Superior temporal gyrus (tissue), 1 donor: ENCODE data around the gene CTTNBP2NL.

Experiments
- DNase-seq: peaks from one replicate; pipeline ENCODE4 v3.0.0-alpha.2; 2016; ENCODE audit errors: extremely low spot score

Gene CTTNBP2NL

GRCh38 chr1:112506731-112507130 lies 110.7 kb downstream of the CTTNBP2NL start:
- no peak for DNase-seq

DNA sequence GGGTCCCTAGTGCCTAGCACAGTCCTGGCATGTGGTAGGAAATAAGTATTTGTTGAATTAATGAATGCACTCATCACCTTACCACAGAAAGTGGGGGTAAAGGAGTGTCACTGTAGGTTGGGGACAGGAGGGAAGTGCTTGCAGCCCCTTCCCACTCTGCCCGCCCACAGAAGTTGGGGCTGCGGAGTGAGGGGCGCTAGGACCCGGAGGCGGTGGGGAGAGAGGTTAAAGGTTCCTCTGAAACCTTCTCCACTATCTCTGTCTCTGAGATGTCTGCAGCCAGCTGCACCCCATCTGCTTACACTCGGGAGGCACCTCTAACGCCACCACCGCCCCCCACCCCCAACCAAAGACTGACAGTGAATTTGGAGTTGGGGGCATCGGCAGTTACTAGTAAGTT lies 111.3 kb downstream of the CTTNBP2NL start:
- DNase-seq, result no peak

DNA sequence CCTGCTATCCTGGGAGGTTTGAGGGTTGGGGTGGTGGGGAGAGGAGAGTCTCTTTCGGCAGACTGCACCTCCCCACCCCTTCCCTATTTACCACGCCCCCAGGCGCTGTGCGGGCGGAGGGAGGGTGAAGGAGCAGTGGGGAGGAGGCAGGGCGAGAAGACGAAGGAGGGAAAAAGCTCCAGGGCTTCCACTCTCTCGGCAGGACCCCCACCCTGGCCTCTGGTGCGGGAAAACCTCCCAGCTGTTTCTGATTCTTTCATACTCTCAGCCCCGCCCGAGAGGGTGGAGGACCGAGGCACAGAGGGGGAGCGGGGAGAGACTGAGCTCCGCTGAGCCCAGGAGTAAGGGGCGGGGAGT lies 111.9 kb downstream of the CTTNBP2NL start:
- no peak for DNase-seq

GRCh38 chr1:112508278-112509004 lies 112.4 kb downstream of the CTTNBP2NL start, which contains the start of gene WNT2B:
Gene WNT2B (plus strand): TSS chr1:112508965. CDS start chr1:112509263, 298 bp downstream.
- DNase-seq, result no peak

- no peak for DNase-seq
Measured at GRCh38 chr1:112509005-112509659, 113.1 kb downstream of the CTTNBP2NL start.

DNA sequence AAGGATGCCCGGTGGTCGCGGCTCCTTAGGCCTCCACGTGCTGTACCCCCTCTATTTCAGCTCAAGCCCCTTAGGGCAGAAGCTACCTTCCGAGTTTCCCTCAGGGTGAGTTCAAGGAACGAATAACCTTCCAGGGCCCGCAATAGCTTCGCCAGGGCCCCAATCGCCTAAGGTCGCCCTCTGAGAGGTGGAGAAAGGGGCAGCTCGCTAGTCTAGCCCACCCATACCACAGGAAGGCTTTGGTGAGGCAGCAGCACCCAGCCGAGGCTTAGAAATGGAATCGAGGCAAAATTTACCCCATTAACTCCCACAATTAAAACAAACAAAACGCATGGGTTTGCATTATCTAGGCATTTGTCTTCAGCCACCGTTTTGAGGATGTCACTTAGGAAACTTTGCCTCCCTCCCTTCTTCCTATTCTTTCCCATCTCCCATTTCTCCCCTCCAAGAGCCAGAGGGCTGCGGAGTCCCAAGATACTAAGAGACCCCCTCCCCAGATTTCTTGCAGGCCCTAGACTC lies 113.7 kb downstream of the CTTNBP2NL start:
- no peak for DNase-seq

DNA sequence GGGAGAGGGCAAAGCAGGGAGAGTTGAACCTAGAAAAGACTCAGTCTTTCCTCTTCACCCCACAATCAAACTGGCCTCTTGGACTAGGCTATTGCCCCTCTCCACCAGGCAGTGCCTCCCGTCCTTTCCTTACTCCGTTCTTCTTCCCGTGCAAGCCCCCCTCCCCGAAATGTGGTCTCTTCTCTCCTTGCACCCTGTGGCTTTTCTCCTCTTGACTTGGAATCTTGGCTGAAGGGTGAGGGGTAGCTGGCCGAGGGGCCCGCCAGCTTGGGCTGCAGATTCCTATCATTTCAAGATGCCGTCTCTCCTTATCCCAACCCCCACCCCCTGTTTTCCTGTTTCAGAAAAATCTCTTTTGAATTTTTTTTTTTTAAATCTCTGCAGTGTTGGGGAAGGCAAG lies 114.3 kb downstream of the CTTNBP2NL start:
- no peak for DNase-seq
